Activated CD4-positive, alpha-beta memory T cell treated with anti-CD3 and anti-CD28 coated beads, Interleukin-2, amount 10 ng/mL, durations not matched to agents 7 days and 5 days (primary cell): ENCODE measurements around the gene CNPY2. TPM values are rescaled to one million over a fixed set of nuclear protein-coding genes. Genes with fewer than 3 reads are reported as not detected.
A peak's percentile ranks its signal among the peaks of the same experiment; 100 is the strongest.
"Not testable (repeated sequence)": the region's sequence is repeated elsewhere in the genome, so short reads cannot be mapped to it uniquely, and the experiment has no call there.

Experiments
- CTCF ChIA-PET: fragments of 350-600 bp; sonication (Branson Sonifier 250); formaldehyde crosslinking; loops from one replicate; lab custom pipeline; 2021; ENCODE audit warnings: antibody characterized with exemption, inconsistent platforms; lab: Charles Lee
- POLR2A ChIA-PET: fragments of 350-600 bp; sonication (Branson Sonifier 250); formaldehyde crosslinking; loops from one replicate; lab custom pipeline; 2021; ENCODE audit warnings: antibody characterized with exemption; lab: Charles Lee
- DNase-seq: peaks from one replicate; pipeline ENCODE4 v3.0.0-alpha.2; 2020
- H3K27ac Mint-ChIP-seq: one replicate; pipeline ENCODE4 v1.8.0; 2021; ENCODE audit warnings: mild to moderate bottlenecking, mixed read lengths
- H3K27me3 Mint-ChIP-seq: one replicate; pipeline ENCODE4 v1.8.0; 2021; ENCODE audit warnings: mixed read lengths
- H3K36me3 Mint-ChIP-seq: one replicate; pipeline ENCODE4 v1.8.0; 2021; ENCODE audit warnings: low read depth, mixed read lengths
- H3K4me1 Mint-ChIP-seq: one replicate; pipeline ENCODE4 v1.8.0; 2021; ENCODE audit warnings: mixed read lengths
- H3K4me3 Mint-ChIP-seq: one replicate; pipeline ENCODE4 v1.8.0; 2021; ENCODE audit warnings: mild to moderate bottlenecking, mixed read lengths
- H3K9me3 Mint-ChIP-seq: one replicate; pipeline ENCODE4 v1.8.0; 2021; ENCODE audit warnings: mixed read lengths
- total RNA-seq, 2 experiments: library from RNA; stranded (reverse); gene quantifications; one replicate each; pipeline ENCODE4 v1.2.3, GENCODE V29; 2021

Gene CNPY2
- total RNA-seq, 2 experiments from 2014 or later: 95.0 to 99.3 TPM

DNA sequence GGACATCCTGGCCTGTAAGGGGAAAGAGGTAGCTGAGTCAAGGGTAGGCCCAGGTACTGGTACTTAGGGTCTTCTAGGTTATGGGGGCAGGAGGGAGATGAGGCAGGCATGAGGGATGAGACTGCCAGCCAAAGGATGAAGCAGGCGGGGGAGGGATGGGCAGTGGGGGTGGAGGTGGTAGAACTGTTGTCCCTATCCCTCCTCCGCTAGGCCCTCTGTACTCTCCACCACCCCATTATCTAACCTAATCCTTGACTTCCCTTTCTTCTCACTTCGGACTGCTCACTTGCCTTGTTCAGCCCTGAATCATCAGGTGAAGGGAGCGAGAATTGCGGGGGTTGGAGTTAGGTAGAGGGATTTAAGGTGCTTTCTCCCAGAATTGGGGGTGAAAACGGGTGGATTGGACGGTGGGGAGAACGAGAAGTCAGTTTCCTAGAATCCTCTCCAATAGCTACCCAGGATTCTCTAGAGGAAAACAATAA lies 17.4 kb upstream of the CNPY2 start:
- no peak for DNase-seq
- H3K4me1 Mint-ChIP-seq: peaks cover 40% of the 10 kb centered on the region
- H3K4me3 Mint-ChIP-seq: peak overlapping the region; percentile 93
- H3K9me3 Mint-ChIP-seq: no peaks in the 10 kb centered on the region
- CTCF ChIA-PET: interaction anchor here (2.0 to 2.9 kb wide), 4 partner anchors 19 to 144 kb away, joined by 6 to 13 read pairs (median 10); partner anchors contain the start of genes SMARCC2 and STAT2
- POLR2A ChIA-PET: interaction anchor here (0.5 to 4.5 kb wide), 18 partner anchors 9 to 365 kb away, joined by 3 to 82 read pairs (median 7); partner anchors contain the start of genes ANKRD52, CNPY2, PA2G4 and RBMS2
- H3K27ac Mint-ChIP-seq: peak overlapping the region; percentile 99
- H3K36me3 Mint-ChIP-seq: peaks cover 4% of the 10 kb centered on the region
- H3K27me3 Mint-ChIP-seq: no peaks in the 10 kb centered on the region

DNA sequence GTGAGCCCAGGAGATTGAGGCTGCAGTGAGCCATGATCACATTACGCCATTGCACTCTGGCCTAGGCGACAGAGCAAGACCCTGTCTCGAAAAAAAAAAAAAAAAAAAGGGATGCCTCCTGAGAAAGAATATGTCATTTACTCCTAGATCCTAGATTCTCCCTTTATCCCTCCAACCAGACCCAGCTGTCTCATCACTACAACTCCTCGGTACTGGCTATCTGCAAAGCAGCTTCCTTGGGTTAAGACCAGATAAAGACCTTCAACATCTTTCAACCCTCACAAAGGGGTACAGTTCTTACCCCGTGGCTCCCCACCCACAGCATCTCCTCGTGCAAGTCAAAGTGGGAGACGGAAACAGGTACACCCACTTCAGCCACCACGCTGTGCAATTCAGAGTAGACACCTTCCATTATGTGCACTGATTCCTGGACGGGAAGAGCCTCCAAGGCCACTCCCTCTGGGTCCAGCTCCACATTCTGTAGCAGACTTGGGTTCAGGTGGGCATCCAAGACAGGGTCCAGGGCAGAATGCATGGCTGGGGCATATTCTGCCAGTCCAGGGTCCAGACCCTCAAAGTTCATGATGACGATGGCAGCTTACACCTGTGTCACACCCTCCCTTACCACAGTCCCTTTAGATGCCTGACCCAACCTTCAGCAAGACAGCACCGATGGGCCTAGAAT lies 16.9 kb upstream of the CNPY2 start:
- CTCF ChIA-PET: interaction anchor here (2.0 to 2.9 kb wide), 4 partner anchors 20 to 143 kb away, joined by 6 to 13 read pairs (median 10); partner anchors contain the start of genes SMARCC2 and STAT2
- Mint-ChIP-seq H3K4me3 (peak overlapping the region; percentile 93), H3K36me3 (peaks cover 5% of the 10 kb centered on the region), H3K4me1 (peaks cover 34% of the 10 kb centered on the region), H3K27ac (peak overlapping the region; percentile 99), H3K27me3 (no peaks in the 10 kb centered on the region), H3K9me3 (no peaks in the 10 kb centered on the region)
- peak; percentile 20 for DNase-seq
- POLR2A ChIA-PET: interaction anchor here (0.5 to 4.5 kb wide), 16 partner anchors 9 to 366 kb away, joined by 3 to 82 read pairs (median 7); partner anchors contain the start of genes ANKRD52, CNPY2, RBMS2 and RNF41

GRCh38 chr12:56330936-56331490 lies 15.2 kb upstream of the CNPY2 start:
- H3K4me1 Mint-ChIP-seq: peaks cover 25% of the 10 kb centered on the region
- H3K36me3 Mint-ChIP-seq: peaks cover 13% of the 10 kb centered on the region
- no peak overlapping the region for H3K27ac Mint-ChIP-seq
- no peak overlapping the region for H3K4me3 Mint-ChIP-seq
- no peaks in the 10 kb centered on the region for H3K9me3 Mint-ChIP-seq
- DNase-seq: no peak
- CTCF ChIA-PET: no interaction called here
- POLR2A ChIA-PET: interaction anchor here (2.5 to 4.5 kb wide), 3 partner anchors 10 to 29 kb away, joined by 10 to 82 read pairs (median 50); partner anchors contain the start of genes CNPY2 and STAT2
- no peaks in the 10 kb centered on the region for H3K27me3 Mint-ChIP-seq

- Mint-ChIP-seq H3K36me3 (peaks cover 43% of the 10 kb centered on the region), H3K27ac (no peak overlapping the region)
- POLR2A ChIA-PET: interaction anchor here (0.8 to 1.2 kb wide), 2 partner anchors 10 to 33 kb away, joined by 3 read pairs; partner anchors contain the start of genes CNPY2 and STAT2
Observed at GRCh38 chr12:56326533-56326932, 10.7 kb upstream of the CNPY2 start.

DNA sequence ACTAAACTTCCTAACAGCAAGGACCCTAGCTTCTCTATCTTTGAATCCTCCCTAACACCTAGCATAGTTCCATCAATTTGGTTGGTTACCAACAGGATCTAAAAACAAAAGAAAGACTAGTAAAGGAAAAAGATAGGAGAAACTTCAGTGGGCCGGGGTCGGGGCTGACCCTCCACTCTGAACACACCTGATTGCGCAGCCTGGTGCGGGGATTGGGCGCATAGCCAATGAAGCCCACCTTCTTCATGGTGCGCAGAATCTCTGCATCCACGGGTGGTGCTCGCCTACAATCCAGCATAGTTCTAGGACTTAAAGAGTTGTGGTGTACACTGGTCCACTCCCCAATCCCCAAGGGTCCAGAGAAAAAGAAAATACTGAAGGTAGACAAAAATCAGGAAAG lies 10.3 kb upstream of the CNPY2 start:
- DNase-seq: no peak
- H3K27me3 Mint-ChIP-seq: no peaks in the 10 kb centered on the region
- peaks cover 40% of the 10 kb centered on the region for H3K36me3 Mint-ChIP-seq
- POLR2A ChIA-PET: interaction anchor here (1.2 to 2.5 kb wide), 2 partner anchors 11 to 34 kb away, joined by 3 to 13 read pairs; partner anchors contain the start of genes CNPY2 and STAT2
- CTCF ChIA-PET: interaction anchor here (0.6 to 1.9 kb wide), 2 partner anchors 11 to 349 kb away, joined by 4 to 6 read pairs; partner anchors contain the start of gene CNPY2
- no peaks in the 10 kb centered on the region for H3K9me3 Mint-ChIP-seq
- peaks cover 6% of the 10 kb centered on the region for H3K4me1 Mint-ChIP-seq
- no peak overlapping the region for H3K27ac Mint-ChIP-seq
- H3K4me3 Mint-ChIP-seq: no peak overlapping the region

More at GRCh38 chr12:56326533-56326932, 10.7 kb upstream of the CNPY2 start:
- DNase-seq: no peak
- peaks cover 9% of the 10 kb centered on the region for H3K4me1 Mint-ChIP-seq
- CTCF ChIA-PET: interaction anchor here (0.6 to 1.9 kb wide), 2 partner anchors 11 to 349 kb away, joined by 4 to 6 read pairs; partner anchors contain the start of gene CNPY2
- H3K4me3 Mint-ChIP-seq: no peak overlapping the region
- H3K27me3 Mint-ChIP-seq: no peaks in the 10 kb centered on the region
- H3K9me3 Mint-ChIP-seq: no peaks in the 10 kb centered on the region

DNA sequence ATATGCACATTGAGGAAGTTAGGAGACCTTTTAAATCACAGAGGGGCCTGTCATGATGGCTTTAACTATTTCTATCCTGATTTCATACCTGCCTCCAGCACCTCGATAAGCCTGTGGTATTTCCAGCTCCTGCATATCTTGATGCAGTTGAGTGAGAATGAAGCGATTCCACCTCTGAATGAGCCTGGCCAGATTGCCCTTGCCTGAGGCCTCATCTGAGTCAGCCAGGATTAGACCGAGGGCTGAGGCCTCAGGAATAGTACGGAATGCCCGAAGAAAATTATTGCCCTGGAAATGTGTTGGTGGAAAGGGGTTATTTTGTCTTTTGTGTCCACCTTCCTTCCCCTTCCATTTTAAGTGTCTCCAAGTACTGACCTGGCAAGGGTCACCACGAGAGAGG lies 8.4 kb upstream of the CNPY2 start:
- Mint-ChIP-seq H3K27me3 (no peaks in the 10 kb centered on the region), H3K9me3 (no peaks in the 10 kb centered on the region), H3K27ac (no peak overlapping the region), H3K36me3 (peaks cover 42% of the 10 kb centered on the region), H3K4me1 (peaks cover 7% of the 10 kb centered on the region), H3K4me3 (no peak overlapping the region)
- no peak for DNase-seq
- POLR2A ChIA-PET: interaction anchor here (1.0 to 2.5 kb wide), 4 partner anchors 9 to 14 kb away, joined by 3 to 13 read pairs (median 8); partner anchors contain the start of genes CNPY2, IL23A and PAN2
- CTCF ChIA-PET: no interaction called here

DNA sequence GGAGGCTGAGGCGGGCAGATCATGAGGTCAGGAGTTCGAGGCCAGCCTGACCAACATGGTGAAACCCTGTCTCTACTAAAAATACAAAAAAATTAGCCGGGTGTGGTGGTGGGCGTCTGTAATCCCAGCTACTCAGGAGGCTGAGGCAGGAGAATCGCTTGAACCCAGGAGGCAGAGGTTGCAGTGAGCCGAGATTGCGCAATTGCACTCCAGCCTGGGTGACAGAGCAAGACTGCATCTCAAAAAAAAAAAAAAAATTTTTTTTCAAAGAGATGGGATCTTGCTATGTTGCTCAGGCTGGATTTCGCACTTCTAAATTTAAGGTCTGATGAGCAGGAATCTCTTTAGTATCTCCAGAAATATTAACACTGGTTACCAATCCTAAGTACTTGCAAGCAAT lies 5.8 kb upstream of the CNPY2 start:
- POLR2A ChIA-PET: interaction anchor here (0.9 to 2.4 kb wide), 2 partner anchors 11 to 38 kb away, joined by 3 to 10 read pairs; partner anchors contain the start of gene STAT2
- not testable (repeated sequence) for H3K4me3 Mint-ChIP-seq, DNase-seq, H3K27me3 Mint-ChIP-seq, H3K9me3 Mint-ChIP-seq, H3K27ac Mint-ChIP-seq, H3K4me1 Mint-ChIP-seq
- CTCF ChIA-PET: interaction anchor here (0.7 to 1.5 kb wide), 3 partner anchors 20 to 465 kb away, joined by 3 to 6 read pairs (median 3); no protein-coding TSS in a partner anchor
- H3K36me3 Mint-ChIP-seq: peaks cover 43% of the 10 kb centered on the region

GRCh38 chr12:56321027-56321426 lies 5.2 kb upstream of the CNPY2 start:
- Mint-ChIP-seq H3K4me3 (no peak overlapping the region), H3K36me3 (peaks cover 38% of the 10 kb centered on the region), H3K27ac (no peak overlapping the region), H3K4me1 (peaks cover 12% of the 10 kb centered on the region), H3K9me3 (no peaks in the 10 kb centered on the region), H3K27me3 (no peaks in the 10 kb centered on the region)
- ChIA-PET CTCF (interaction anchor here (0.7 to 1.5 kb wide), 3 partner anchors 20 to 465 kb away, joined by 3 to 6 read pairs (median 3); no protein-coding TSS in a partner anchor), POLR2A (interaction anchor here (0.9 to 2.4 kb wide), 3 partner anchors 11 to 39 kb away, joined by 3 to 10 read pairs (median 3); partner anchors contain the start of gene STAT2)
- DNase-seq: no peak

DNA sequence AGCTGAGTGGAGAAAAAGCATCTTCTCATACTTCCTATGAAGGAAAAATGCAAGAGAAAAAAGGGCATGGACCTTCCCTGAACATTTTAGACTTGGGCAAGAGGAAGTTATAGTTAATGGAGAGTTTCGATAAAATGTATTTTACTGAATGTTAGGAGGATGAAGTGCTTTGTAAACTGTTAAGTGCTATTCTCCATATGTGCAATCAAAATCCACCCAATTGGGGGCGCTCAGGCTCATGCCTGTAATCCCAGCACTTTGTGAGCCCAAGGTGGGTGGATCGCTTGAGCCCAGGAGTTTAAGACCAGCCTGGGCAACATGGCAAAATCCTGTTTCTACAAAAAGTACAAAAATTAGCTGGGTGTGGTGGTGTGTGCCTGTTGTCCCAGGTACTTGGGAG lies 1.9 kb upstream of the CNPY2 start:
- CTCF ChIA-PET: interaction anchor here (0.9 kb wide), 2 partner anchors 146 to 186 kb away, joined by 3 to 4 read pairs; no protein-coding TSS in a partner anchor
- no peak overlapping the region for H3K27ac Mint-ChIP-seq
- DNase-seq: no peak
- POLR2A ChIA-PET: interaction anchor here (1.2 to 3.8 kb wide), 4 partner anchors 21 to 371 kb away, joined by 3 to 66 read pairs (median 26); partner anchors contain the start of genes IL23A, PTGES3, STAT2 and TIMELESS
- H3K9me3 Mint-ChIP-seq: no peaks in the 10 kb centered on the region
- H3K4me1 Mint-ChIP-seq: peaks cover 21% of the 10 kb centered on the region
- H3K4me3 Mint-ChIP-seq: no peak overlapping the region
- peaks cover 23% of the 10 kb centered on the region for H3K36me3 Mint-ChIP-seq
- no peaks in the 10 kb centered on the region for H3K27me3 Mint-ChIP-seq

DNA sequence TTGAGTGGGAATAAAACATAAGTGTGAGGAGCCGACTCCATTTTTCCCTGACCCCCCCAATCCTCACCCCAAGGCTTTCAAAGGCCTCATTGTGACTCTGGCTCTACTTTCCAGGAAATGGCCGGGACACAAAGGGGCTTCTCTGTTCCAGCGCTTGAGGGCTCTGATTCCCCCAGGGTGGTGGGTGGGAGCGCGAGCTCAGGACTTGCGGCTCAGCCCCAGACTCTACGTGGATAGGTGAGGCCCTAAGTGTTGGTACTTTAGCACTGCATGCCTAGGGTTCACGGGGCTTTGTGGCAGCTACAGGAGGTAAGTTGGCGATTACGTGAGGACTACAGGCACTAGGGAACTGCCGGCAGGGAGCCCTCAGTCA lies 553 bp downstream of the CNPY2 start:
- no peaks in the 10 kb centered on the region for H3K27me3 Mint-ChIP-seq
- peak overlapping the region; percentile 94 for H3K27ac Mint-ChIP-seq
- ChIA-PET CTCF (interaction anchor here (1.0 to 2.6 kb wide), 8 partner anchors 10 to 149 kb away, joined by 3 to 24 read pairs (median 6); partner anchors contain the start of genes ANKRD52, IL23A and STAT2), POLR2A (interaction anchor here (0.9 to 3.8 kb wide), 22 partner anchors 10 to 341 kb away, joined by 3 to 66 read pairs (median 5); partner anchors contain the start of genes COQ10A, IL23A, MYL6B and PAN2)
- no peaks in the 10 kb centered on the region for H3K9me3 Mint-ChIP-seq
- DNase-seq: peak; percentile 31
- H3K4me1 Mint-ChIP-seq: peaks cover 21% of the 10 kb centered on the region
- peak overlapping the region; percentile 96 for H3K4me3 Mint-ChIP-seq
- H3K36me3 Mint-ChIP-seq: peaks cover 30% of the 10 kb centered on the region

- Mint-ChIP-seq H3K36me3 (peaks cover 28% of the 10 kb centered on the region), H3K9me3 (no peaks in the 10 kb centered on the region), H3K4me3 (no peak overlapping the region), H3K27ac (no peak overlapping the region), H3K4me1 (peaks cover 15% of the 10 kb centered on the region), H3K27me3 (no peaks in the 10 kb centered on the region)
- POLR2A ChIA-PET: interaction anchor here (1.0 to 5.3 kb wide), 5 partner anchors 11 to 153 kb away, joined by 3 to 35 read pairs (median 3); partner anchors contain the start of genes CS and STAT2
- no peak for DNase-seq
- CTCF ChIA-PET: interaction anchor here (0.7 to 2.0 kb wide), 3 partner anchors 53 to 135 kb away, joined by 3 to 6 read pairs (median 5); partner anchors contain the start of genes ANKRD52 and SMARCC2
Observed at GRCh38 chr12:56311003-56311402, 4.8 kb downstream of the CNPY2 start.

DNA sequence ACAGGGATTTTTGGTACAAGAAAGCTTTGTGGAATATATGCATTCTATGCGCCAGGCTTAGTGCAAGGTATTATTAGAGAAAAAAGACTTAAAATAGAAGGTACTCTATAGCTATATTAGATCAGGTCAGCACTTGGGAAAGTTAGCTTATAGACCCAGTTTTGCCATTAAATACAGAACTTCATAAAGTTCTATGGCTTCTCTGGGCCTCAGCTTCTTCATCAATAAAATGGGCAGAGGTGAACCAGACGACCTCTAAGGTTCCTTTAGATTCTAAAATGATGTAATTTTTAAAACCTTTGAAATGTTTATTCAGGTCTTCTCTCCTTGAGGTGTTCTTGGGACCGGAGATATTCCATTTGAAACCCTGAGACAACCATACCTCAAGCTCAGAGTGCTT lies 7.1 kb downstream of the CNPY2 start:
- CTCF ChIA-PET: interaction anchor here (0.7 to 1.2 kb wide), 4 partner anchors 20 to 118 kb away, joined by 3 read pairs; partner anchors contain the start of gene STAT2
- no peaks in the 10 kb centered on the region for H3K9me3 Mint-ChIP-seq
- no peak for DNase-seq
- no peak overlapping the region for H3K4me3 Mint-ChIP-seq
- no peak overlapping the region for H3K27ac Mint-ChIP-seq
- H3K27me3 Mint-ChIP-seq: no peaks in the 10 kb centered on the region
- H3K4me1 Mint-ChIP-seq: no peaks in the 10 kb centered on the region
- peaks cover 24% of the 10 kb centered on the region for H3K36me3 Mint-ChIP-seq
- POLR2A ChIA-PET: interaction anchor here (3.9 to 5.3 kb wide), 2 partner anchors 9 to 51 kb away, joined by 16 to 35 read pairs; partner anchors contain the start of genes CS and STAT2
